Glomerular visceral epithelial cell (primary cell): ENCODE measurements around the gene PPP1R9A.
A peak's percentile ranks its signal among the peaks of the same experiment; 100 is the strongest.
"Not testable (repeated sequence)": the region's sequence is repeated elsewhere in the genome, so short reads cannot be mapped to it uniquely, and the experiment has no call there.

ENCODE experiments used
- DNase-seq: peaks from one replicate; pipeline ENCODE4 v3.0.0-alpha.2; 2016; ENCODE audit errors: extremely low spot score

PPP1R9A gene

DNA sequence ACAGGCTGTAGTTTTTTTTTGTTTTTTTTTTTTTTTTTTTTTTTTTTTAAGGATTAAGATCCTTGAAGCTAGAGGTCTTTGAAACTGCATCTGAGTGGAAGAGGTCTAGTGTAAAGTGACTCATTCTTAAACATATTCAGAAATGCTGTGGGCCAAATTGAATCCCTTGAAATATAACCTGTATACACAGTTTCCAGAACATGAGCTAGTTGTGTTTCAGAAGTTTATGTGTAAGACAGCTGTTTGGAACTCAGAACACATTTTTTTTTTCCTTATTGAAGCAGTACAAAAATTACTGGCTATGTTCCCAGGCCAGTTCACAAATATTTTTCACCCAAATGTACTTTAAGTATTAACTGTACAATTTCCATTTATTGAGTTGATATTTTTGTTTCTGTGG is 67.9 kb downstream of the PPP1R9A start:
- DNase-seq, result peak; percentile 18

DNA sequence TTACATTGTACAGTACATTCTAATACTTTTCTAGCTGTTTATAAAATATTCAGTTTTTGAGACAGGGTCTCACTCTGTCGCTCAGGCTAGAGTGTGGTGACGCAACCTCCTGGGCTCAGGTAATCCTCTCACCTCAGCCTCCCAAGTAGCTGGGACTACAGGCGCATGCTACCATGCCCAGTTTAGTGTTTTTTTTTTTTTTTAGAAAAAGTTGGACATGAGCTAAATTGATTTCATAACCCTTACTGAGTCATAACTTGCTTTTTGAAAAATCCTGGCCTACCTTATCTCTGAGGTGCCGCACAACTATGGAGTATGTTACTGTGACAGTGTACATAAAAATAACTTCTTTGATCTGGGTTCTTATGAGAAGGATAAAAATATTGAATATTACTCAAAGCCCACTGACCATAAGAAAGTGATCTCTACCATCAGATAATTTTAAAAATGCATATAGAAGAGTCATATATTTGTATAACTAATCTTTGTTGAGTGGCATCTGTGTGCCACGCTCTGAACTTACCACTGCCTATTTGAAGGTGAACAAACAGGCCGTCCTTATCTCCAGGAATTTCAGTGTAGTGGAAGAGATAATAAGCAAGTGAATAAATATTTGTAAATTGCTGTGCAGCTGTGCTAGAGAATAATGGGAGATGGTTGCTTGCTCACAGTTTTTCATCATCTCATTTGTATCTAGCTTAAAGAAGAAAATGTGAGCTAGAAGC is 73.2 kb downstream of the PPP1R9A start:
- no peak for DNase-seq

DNA sequence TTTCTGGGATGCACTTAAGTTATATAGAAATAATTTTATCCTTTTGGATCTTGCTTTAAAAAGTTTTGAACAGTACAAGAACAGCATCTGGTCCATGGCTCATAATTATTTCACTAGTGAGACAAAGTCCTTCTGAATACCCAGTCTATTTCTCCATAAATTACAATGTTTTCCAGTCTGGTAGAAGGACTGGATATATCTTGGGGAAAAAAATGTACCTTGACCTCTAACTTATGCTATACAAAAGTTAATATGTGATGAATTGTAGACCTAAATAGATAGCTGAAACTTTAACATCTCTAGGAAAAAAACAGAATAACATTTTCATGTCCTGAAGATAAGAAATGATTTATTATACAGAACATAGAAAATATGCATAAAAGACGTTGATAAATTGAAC is 88.5 kb downstream of the PPP1R9A start:
- DNase-seq, result no peak

DNA sequence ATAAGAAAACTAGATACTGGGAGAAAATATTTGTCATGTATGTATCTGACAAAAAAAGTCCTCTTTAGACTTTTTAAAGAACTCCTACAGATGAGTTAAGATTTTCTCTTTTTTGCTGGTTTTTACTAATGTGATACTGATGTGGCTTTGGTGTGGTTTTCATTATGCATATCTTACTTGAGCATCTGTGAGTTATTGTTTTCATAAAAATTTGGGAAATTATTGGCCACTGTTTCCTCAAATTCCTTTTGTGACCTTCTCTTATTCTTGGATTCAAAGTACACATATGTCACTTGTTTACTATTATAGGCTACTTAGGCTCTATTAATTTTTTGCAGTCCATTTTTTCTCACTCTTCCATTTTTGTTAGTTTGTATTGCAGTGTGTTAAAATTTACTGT is 89.0 kb downstream of the PPP1R9A start:
- DNase-seq, result no peak

DNA sequence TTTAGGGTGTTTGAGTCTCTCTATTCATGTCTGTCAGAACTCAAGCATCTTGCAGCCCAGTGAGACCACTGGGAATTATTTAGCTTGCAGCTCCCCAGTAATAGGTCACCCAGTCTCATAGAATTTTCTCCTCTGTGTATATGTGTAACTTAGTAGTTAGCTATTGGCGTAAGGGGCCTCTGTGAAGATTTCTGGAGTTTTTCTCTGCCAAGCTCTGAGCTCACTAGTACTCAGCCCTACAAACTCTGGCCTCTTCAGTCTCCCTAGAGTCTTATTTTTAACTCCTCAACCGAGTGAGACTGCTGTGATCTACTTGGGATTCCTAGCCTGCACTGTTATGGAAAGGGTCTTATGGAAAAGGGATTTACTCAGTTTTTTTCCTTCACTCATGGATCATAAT is 90.2 kb downstream of the PPP1R9A start:
- DNase-seq, result no peak

DNA sequence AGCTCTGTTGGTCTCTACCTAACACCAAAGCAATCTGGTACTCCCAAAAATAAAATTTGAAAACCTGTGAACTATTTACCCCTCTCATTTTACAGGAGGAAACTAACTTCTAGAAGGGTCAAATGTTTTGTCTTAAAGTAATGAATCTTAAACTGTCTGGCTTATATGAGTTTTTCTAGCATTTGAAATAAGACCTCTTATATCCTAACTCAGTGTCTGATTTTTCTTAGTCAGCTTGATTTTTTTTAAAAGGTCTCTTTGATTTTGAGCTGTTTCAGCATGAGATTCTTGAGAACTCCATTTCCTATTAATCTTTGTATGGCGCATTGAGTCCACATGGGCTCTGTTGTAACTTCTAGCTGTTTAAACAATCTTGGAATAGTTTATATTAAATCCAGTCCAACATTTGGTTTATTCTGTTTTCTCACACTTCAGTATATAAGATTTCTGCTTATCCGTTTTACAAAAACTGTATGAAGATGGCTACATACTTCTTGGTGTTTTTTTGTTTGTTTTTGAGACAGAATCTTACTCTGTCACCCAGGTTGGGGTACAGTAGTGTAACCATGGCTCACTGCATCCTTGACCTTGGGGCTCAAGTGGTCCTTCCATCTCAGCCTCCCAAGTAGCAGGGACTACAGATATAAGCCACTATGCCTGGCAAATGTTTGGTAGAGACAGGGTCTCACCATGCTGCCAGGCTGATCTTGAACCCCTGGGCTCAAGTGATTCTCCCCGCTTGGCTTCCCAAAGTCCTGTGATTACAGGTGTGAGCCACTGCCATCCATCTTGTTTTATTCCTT is 91.1 kb downstream of the PPP1R9A start:
- no peak for DNase-seq

DNA sequence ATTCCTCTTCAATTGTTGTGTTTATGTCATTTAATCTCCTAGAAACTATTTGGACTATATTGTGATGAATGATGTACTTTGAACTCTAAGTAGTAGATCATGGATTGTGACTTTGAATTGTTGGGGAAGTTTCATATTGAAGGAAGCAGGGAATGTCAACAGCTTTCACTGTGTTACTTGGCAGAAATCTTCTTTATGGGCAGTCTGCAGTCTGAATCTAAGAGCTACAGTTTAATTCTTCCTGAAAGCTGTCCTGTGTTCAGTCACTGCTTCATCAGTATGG is 91.6 kb downstream of the PPP1R9A start:
- DNase-seq, result no peak

DNA sequence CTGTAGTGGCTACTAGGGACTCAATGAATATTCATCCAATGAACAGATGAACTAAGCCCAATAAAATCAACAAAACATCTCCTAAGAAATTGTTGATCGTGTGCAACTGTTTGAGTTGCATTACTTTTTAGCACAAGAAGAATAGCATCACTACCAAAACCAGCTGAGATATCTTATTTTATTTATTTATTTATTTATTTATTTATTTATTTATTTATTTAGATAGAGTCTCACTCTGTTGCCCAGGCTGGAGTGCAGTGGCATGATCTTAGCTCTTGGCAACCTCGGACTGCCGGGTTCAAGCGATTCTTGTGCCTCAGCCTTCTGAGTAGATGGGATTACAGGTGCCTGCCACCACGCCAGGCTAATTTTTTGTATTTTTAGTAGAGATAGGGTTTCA is 92.2 kb downstream of the PPP1R9A start:
- DNase-seq, result not testable (repeated sequence)

DNA sequence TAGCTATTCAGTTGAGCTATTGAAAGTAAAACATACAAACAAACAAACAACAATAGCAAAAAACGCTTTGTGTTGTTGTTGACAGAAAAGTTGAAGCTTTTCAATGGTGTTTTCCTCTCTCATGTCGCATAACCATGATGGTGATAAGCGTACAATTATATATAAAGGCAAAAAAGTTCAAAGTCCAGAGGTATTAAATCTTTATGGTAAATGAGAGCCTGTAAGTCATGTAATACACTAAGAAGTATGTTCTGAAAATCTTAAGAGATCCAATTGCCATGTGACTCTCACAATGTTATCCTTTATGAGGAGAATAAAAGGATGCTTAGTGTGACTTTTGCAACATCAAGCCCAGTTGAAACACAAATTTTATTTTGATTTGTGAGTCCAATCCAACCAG is 93.9 kb downstream of the PPP1R9A start:
- no peak for DNase-seq

DNA sequence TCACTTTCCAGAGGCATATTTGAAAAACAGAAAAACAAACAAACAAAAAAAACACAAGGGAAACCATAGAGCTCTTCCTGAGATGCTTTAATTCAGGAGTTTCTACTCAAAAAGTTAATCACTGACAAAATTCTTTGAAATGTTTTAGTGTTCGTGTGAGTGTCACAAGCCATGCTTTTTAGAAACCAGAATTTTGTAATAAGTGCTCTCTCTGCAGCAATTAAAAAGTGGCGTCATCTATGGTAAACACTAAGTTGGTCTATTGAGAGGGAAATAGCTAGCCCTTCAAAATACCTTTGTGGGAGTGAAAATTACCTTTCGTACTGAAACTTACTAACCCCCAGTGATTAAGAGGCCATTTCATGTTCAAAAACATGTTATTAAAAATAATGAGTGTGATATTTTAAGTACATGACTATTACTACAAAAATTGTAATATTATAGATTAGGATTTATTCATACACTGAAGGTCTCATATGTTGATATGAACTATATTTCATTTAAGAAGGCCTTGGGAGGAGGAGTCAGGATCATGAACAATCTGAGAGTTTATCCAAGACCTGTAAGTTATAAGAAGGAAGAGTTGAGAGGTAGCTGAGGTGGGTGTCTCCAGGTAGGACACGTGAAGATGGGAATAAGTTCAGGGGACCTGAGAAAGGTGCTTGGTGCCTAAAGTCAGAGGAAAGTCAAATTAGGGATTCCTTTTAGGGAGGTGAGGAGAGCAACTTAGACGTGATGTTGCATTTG is 94.6 kb downstream of the PPP1R9A start:
- DNase-seq, result no peak

DNA sequence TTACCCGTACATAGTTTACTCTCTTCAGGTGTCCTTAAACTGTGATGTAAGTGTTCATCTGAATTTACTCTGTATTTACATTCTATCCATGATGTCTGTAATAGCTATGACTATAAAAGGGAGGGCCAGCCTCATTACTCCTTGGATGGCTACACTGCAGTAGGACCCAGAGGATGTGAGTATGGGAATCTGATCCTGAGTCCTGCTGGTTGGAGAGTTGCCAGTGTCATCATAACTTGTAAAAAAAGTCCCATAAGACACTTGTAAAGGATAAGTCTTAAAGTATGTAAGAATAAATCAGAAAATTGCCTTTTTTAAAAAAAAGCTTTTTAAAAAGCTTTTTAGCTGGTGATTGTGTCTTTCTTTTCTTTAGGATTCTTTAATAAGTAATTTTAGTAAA is 95.4 kb downstream of the PPP1R9A start:
- no peak for DNase-seq

DNA sequence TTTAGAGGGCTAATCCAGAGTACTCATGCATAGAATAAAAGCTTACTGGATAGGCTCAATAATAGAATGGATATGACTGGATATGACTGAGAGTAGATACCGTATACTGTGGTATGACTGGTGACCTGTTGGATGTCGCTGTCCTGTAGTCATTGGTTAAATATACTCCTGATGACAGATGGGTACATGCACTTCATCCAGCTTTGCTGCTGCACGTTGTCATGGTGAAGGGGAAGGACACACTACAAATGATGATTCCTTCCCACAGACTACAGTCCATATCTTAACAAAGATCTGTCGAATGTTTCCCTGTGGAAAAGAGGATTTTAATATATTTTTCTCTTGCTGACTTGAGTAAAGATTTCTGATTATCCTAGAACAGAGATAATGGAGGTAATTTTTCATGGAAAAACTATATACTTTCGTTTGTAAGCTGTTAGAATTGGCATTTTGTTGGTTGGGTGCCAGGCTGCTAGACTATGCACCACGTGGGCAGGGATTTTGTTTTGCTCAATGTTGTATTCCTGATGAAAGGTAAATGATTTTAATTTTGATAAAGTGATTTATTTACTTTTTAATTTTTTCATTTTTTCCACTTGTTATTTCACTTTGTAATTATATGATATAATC is 97.3 kb downstream of the PPP1R9A start:
- no peak for DNase-seq

DNA sequence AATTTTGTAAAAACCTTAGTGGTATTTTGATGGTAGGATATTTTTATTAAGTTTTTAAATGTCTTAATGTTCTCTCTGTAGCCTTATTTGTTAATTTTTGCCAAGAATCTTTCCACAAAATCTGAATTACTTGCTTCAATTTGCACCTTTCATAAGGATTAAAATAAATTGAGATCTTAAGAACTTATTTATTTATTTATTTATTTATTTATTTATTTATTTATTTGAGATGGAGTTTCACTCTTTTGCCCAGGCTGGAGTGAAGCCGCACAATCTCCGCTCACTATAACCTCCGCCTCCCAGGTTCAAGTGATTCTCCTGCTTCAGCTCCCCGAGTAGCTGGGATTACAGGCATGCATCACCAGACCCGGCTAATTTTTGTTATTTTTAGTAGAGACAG is 98.6 kb downstream of the PPP1R9A start:
- DNase-seq, result no peak

DNA sequence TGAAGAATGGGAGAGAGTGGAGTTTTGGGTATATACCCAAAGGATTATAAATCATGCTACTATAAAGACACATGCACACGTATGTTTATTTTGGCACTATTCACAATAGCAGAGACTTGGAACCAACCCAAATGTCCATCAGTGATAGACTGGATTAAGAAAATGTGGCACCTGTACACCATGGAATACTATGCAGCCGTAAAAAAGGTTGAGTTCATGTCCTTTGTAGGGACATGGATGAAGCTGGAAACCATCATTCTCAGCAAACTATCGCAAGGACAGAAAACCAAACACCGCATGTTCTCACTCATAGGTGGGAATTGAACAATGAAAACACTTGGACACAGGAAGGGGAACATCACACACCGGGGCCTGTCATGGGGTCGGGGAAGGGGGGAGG is 101.4 kb downstream of the PPP1R9A start:
- not testable (repeated sequence) for DNase-seq

DNA sequence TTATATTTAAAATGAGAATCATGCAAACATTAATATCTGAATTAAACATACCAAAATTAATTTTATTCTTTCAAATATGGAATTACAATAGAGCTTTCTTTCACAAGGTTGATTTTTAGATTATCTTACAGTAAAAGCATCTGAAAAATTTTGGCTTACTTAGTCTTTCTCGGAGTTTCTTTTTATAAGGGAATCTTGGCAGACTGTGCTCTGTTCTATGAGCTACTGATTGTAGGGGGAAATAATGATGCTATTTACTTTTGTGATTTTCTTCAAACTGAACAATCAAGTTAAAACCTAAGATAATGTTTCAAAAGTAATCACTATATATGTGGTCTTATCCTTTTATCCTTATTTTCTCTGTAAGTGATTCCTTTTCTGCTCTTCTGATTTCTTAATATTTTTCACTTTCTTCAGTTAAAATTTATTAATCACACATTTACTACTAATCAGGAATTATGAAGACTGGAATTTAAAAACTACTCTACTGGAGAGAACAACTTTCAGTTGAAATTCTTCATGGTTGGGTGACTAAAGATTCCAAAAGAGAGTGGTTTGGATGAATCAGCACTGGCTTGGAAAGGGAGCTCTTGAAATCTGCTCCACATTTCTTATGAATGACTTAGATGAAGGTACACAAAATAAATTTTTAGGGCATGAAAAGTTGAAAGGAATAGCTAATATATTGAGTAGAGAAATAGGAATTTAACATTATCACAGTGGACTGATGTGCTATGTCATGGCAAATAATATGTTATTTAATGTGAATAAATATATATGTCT is 103.9 kb downstream of the PPP1R9A start:
- DNase-seq, result peak; percentile 67

DNA sequence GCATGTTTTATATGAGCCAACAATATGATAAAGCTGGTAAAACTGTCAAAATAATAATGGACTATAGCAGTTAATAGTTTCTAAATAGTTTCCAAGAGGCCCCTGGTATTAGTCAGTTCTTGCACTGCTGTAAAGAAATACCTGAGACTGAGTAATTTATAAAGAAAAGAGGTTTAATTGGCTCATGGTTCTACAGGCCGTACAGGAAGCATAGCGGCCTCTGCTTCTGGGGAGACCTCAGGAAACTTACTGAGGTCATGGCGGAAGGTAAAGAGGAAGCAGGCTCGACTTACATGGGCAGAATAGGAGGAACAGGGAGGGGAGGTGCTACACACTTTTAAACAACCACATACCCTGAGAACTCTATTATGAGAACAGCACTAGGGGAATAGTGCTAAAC is 104.6 kb downstream of the PPP1R9A start:
- DNase-seq, result peak; percentile 59

DNA sequence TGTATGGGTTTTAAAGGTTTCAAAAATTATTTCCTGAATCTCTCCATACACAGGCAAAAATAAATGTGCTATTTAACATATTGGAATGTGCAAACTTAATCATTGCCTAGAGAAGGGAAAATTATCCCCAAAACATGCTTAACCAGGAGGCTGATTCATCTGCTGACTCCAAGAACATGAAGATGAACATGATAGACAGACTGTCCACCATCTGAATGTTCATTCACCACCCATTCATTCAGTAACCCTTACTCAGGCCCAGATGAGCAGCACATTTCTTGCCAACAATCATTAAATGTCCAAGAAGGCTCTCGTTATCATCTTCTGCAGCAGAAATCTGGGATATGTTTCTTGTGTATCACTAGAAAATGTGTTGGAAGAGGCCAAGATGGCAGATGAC is 110.6 kb downstream of the PPP1R9A start:
- DNase-seq, result no peak

DNA sequence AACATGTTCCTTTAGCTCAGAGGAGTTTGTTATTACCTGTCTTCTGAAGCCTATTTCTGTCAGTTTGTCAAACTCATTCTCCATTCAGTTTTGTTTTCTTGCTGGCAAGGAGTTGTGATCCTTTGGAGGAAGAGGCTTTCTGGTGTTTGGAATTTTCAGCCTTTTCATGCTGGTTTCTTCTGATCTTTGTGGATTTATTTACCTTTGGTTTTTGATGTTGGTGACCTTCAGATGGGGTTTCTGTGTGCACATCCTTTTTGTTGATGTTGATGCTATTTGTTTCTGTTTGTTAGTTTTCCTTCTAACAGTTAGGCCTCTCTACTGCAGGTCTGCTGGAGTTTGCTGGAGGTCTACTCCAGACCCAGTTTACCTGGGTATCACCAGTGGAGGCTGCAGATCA is 118.6 kb downstream of the PPP1R9A start:
- DNase-seq, result no peak

DNA sequence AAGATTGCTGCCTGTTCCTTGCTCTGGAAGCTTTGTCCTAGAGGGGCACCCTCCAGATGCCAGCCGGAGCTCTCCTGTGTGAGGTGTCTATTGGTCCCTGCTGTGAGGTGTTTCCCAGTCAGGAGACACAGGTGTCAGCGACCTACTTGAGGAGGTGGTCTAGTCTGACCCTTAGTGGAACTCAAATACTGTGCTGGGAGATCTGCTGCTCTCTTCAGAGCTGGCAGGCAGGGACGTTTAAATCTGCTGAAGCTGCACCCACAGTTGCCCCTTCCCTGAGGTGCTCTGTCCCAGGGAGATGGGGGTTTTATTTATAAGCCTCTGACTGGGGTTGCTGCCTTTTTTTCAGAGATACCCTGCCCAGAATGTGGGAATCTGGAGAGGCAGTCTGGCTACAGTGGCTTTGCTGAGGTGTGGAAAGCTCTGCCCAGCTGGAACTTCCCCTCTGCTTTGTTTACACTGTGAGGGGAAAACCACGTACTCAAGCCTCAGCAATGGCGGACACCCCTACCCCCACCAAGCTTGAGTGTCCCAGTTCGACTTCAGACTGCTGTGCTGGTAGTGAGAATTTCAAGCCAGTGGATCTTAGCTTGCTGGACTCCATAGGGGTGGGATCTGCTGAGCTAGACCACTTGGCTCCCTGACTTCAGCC is 119.2 kb downstream of the PPP1R9A start:
- no peak for DNase-seq

DNA sequence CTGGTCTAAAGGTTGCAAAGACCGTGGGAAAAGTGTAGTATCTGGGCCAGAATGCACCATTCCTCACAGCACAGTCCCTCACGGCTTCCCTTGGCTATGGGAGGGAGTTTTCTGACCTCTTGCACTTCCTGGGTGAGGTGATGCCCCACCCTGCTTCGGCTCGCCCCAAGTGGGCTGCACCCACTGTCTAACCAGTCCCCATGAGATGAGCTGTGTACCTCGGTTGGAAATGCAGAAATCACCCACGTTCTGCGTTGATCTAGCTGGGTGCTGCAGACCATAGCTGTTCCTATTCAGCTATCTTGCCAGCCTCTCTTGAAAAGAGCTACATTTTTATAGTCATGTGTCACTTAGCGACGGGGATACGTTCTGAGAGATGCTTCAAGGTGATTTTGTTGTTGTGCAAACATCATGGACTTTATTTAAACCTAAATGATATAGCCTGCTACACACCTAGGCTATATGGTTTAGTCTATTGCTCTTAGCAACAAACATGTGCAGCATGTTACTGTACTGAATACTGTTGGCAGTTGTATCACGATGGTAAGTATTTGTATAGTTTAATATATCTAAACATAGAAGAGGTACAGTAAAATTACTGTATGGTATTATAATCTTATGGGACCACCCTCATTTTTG is 120.0 kb downstream of the PPP1R9A start:
- no peak for DNase-seq

DNA sequence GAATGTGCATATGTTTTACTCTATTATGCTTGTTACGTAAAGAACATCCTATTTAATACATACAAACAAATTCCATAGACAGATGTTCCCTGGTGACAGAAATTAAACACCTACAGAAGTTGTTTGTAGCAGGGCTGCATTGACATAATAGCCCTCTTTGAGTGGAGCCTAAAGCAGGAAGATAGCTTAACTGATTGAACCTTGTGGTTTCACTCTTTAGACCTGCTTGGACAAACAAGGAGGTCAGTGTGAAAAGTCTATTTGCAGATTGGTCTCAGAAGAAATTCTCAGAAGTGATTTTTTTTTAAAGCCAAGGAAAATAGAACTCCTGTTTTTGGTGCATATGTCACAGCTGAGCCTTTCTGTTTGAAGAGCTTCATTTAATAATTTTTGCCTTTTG is 121.3 kb downstream of the PPP1R9A start:
- DNase-seq, result peak; percentile 5
